Measurements from ENCODE around the gene CTDNEP1.

DNA sequence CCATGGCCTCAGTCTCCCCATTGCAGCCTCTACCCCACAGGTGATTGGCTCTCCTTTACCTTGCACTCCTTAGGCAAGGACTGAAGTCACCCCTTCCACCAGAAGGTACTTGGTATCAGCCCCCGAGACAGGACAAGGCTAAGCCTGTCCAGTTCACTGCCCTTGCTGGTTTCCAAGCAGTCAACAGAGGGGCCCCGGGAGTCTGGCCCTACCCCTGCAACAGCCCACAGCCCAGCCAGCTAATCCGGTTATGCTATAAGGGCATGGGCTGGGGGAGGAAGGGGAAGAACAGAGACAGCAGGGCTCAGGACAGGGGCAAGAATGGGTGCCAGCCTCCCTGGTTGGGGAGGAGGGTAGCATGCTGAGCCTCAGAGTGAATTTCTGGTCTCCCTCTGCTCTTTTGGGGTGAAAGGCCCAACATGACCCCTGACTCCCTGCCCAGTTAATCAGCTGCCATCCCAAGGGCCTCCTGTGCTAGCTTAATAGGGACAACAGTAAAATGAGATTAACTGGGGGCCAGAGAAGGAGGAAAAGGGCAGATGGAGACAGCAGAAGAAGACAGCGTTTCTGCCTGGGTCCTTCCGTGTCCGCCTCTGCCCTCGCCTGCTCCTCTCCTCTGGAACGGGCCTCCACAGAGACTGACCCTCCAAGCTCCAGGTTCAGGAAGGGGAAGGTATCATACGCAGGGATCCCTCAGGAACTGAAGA, 42.6 kb downstream of the CTDNEP1 start:
- TF ChIP-seq ARNT (IDR thresholded peaks at IDR 0.05): no peak
- no peak for TF ChIP-seq ELF4 (IDR thresholded peaks at IDR 0.05)
- TF ChIP-seq TARDBP (IDR thresholded peaks at IDR 0.05): no peak
- no peak for TF ChIP-seq FOXK2 (IDR thresholded peaks at IDR 0.05)
- TF ChIP-seq SP1 (IDR thresholded peaks at IDR 0.05): no peak
- TF ChIP-seq SUZ12 (IDR thresholded peaks at IDR 0.05): no peak
- TF ChIP-seq L3MBTL2 (conservative IDR thresholded peaks at IDR 0.05): no peak
- no peak for TF ChIP-seq ZNF384 (IDR thresholded peaks at IDR 0.05)
- no peak for TF ChIP-seq NFRKB (IDR thresholded peaks at IDR 0.05)
- no peak for TF ChIP-seq CTBP1 (IDR thresholded peaks at IDR 0.05; ENCODE audit: borderline replicate concordance)
- TF ChIP-seq BHLHE40 (IDR thresholded peaks at IDR 0.05; ENCODE audit: borderline replicate concordance): no peak
- TF ChIP-seq PKNOX1 (IDR thresholded peaks at IDR 0.05): no peak
- no peak for TF ChIP-seq FOXA1 (IDR thresholded peaks at IDR 0.05)
- TF ChIP-seq FOXM1 (IDR thresholded peaks at IDR 0.05; ENCODE audit: borderline replicate concordance): no peak

Data from HEK293T (cell line).